ENCODE data around the gene PBLD. TPM values are rescaled to one million over a fixed set of nuclear protein-coding genes. Genes with fewer than 3 reads are reported as not detected.

The PBLD gene
- total RNA-seq, 1 donor from 2014 or later, result 9.8 TPM

DNA sequence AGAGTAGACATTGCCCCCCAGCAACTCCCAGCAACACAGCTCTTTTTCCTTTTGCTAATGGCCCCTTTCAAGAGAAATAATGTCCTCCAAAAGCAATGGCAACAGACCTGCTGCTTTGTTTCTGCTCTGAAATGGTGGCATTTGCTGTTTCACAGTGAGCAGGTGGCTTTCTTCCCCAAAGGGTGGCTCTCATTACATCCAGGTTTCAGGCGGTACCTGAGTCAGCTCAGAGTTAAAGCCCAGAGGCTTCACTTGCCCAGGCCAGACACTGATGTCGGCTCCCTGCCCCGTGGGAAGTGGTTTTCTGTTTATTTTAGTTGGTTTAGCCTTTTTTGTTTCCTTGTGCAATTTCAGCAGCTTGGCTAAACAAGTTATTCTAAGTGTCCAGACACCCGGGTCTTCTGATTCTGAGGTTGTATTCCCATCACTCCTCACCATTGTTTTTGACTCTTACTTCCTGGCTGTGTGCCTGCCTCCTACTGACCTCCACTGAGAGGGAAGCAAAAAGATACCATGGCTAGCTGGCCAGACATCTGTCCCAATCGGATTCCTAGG is 93.1 kb downstream of the PBLD start:
- H3K36me3 Mint-ChIP-seq, result no peaks in the 10 kb centered on the region
- H3K27me3 Mint-ChIP-seq (ENCODE audit: low read depth), result peaks cover 10% of the 10 kb centered on the region
- TF ChIP-seq, protein P1, sequence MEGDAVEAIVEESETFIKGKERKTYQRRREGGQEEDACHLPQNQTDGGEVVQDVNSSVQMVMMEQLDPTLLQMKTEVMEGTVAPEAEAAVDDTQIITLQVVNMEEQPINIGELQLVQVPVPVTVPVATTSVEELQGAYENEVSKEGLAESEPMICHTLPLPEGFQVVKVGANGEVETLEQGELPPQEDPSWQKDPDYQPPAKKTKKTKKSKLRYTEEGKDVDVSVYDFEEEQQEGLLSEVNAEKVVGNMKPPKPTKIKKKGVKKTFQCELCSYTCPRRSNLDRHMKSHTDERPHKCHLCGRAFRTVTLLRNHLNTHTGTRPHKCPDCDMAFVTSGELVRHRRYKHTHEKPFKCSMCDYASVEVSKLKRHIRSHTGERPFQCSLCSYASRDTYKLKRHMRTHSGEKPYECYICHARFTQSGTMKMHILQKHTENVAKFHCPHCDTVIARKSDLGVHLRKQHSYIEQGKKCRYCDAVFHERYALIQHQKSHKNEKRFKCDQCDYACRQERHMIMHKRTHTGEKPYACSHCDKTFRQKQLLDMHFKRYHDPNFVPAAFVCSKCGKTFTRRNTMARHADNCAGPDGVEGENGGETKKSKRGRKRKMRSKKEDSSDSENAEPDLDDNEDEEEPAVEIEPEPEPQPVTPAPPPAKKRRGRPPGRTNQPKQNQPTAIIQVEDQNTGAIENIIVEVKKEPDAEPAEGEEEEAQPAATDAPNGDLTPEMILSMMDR (IDR thresholded peaks at IDR 0.05; ENCODE audit: unreplicated experiment), result no peak
- H3K9me3 Mint-ChIP-seq, result no peaks in the 10 kb centered on the region
- DNase-seq (ENCODE audit: low spot score in 2 of 2, unreplicated experiment in 2 of 2), result no peak
- no peak overlapping the region for H3K4me3 Mint-ChIP-seq
- no peaks in the 10 kb centered on the region for H3K4me1 Mint-ChIP-seq
- H3K27ac Mint-ChIP-seq, result no peak overlapping the region

DNA sequence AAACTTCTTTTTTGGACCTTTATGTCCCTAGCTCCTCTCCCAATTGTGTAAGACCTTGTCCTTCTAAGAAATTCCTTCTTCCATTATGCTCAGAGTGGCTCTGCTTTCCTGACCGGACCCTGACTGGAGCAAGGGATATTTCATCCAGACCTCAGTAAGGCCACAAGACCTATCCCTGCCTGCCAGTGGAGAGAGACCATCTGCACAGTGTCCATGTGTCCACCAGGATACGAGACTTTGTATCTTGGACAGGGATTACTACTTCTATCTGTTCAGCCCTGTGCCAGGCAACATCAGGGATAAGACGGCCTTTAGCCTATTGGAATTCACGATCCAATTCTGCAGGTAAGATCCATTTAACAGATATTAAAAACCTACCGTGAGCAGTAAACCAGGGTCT is 93.7 kb downstream of the PBLD start:
- DNase-seq (ENCODE audit: low spot score in 2 of 2, unreplicated experiment in 2 of 2), result no peak
- Mint-ChIP-seq H3K36me3 (no peaks in the 10 kb centered on the region), H3K9me3 (no peaks in the 10 kb centered on the region), H3K27me3 (ENCODE audit: low read depth) (peaks cover 12% of the 10 kb centered on the region), H3K4me1 (no peaks in the 10 kb centered on the region), H3K4me3 (no peak overlapping the region), H3K27ac (no peak overlapping the region)
- TF ChIP-seq, protein P1 (IDR thresholded peaks at IDR 0.05; ENCODE audit: unreplicated experiment), result no peak

DNA sequence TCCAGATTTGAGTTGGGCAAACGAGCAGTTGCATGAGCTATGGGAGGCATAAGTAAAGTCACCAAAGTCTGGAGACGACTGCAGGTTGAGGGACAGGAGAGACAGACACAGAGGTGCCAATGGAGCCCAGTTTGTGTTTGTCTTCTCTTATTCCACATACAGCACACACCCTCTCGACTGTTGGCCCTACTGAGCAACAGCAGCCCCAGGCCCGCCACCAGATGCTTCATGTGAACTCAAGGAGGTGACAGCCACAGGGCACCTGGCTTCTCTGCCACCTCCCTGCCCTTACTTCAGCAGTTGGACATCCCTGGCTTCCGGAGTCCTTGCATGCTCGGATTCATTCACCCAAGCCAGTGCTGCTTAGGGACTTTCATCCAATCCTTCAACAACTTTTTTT is 94.4 kb downstream of the PBLD start:
- no peaks in the 10 kb centered on the region for H3K4me1 Mint-ChIP-seq
- H3K27me3 Mint-ChIP-seq (ENCODE audit: low read depth), result peaks cover 15% of the 10 kb centered on the region
- DNase-seq (ENCODE audit: low spot score in 2 of 2, unreplicated experiment in 2 of 2), result no peak
- H3K27ac Mint-ChIP-seq, result no peak overlapping the region
- H3K9me3 Mint-ChIP-seq, result no peaks in the 10 kb centered on the region
- no peaks in the 10 kb centered on the region for H3K36me3 Mint-ChIP-seq
- H3K4me3 Mint-ChIP-seq, result no peak overlapping the region
- TF ChIP-seq, protein P1 (IDR thresholded peaks at IDR 0.05; ENCODE audit: unreplicated experiment), result no peak

DNA sequence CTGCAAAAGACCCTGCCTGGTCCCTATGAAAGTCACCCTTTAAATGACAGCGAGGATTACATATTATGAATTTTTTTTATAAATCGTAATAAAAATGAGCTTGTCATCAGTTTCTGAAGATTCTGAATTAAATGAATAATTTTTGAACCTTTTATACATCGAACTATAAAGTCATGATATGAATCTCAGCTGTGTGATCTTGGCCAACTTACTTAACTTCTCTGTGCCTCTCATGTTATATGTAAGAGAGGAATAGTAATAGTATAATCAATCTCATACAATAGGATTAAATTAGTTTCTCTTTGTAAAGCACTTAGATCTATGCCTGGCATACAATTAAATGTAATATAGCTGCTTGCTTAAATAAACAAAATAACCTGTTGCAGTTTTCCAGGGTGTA is 95.6 kb downstream of the PBLD start:
- H3K4me3 Mint-ChIP-seq, result no peak overlapping the region
- no peaks in the 10 kb centered on the region for H3K36me3 Mint-ChIP-seq
- H3K27me3 Mint-ChIP-seq (ENCODE audit: low read depth), result peaks cover 24% of the 10 kb centered on the region
- peaks cover under 1% of the 10 kb centered on the region for H3K4me1 Mint-ChIP-seq
- TF ChIP-seq, protein P1 (IDR thresholded peaks at IDR 0.05; ENCODE audit: unreplicated experiment), result no peak
- no peak overlapping the region for H3K27ac Mint-ChIP-seq
- no peaks in the 10 kb centered on the region for H3K9me3 Mint-ChIP-seq
- DNase-seq (ENCODE audit: low spot score in 2 of 2, unreplicated experiment in 2 of 2), result no peak

DNA sequence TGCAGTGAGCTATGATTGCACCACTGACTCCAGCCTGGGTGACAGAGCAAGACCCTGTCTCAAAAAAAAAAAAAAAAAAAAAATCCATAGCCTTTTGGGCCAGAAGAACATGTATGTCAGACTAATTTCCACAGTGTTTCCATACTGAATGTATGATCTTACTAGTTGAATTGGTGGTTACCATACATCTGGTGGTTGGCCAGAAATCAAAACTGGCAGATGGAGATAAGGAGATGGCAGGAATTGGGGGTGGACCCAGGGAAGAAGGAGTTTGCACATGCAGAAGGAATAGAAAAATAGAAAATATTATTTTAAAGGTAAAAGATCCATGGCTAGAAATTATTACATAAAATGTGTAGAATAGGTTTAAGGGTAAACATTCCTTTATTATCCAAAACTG is 97.1 kb downstream of the PBLD start:
- no peaks in the 10 kb centered on the region for H3K9me3 Mint-ChIP-seq
- no peaks in the 10 kb centered on the region for H3K36me3 Mint-ChIP-seq
- no peak for DNase-seq (ENCODE audit: low spot score in 2 of 2, unreplicated experiment in 2 of 2)
- no peak overlapping the region for H3K4me3 Mint-ChIP-seq
- H3K4me1 Mint-ChIP-seq, result peaks cover 9% of the 10 kb centered on the region
- no peak overlapping the region for H3K27ac Mint-ChIP-seq
- H3K27me3 Mint-ChIP-seq (ENCODE audit: low read depth), result peaks cover 33% of the 10 kb centered on the region
- TF ChIP-seq, protein P1 (IDR thresholded peaks at IDR 0.05; ENCODE audit: unreplicated experiment), result no peak

DNA sequence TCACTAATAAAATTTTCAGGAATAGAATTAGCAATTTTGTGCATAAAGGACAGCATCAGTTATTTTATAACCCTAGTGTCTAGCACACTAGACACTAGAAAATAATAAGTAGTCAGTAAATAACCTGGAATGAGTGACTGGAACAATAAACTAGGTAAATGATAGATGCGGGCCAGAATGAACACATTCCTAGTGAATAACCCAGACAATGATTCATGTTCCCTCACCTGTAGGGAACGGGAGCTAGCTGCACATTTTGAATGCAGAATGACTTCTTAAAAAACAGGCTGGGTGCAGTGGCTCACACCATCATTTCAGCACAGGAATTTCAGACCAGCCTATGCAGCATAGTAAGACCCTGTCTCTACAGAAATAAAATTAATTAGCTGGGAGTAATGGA is 97.6 kb downstream of the PBLD start:
- H3K27ac Mint-ChIP-seq, result no peak overlapping the region
- TF ChIP-seq, protein P1 (IDR thresholded peaks at IDR 0.05; ENCODE audit: unreplicated experiment), result no peak
- H3K4me3 Mint-ChIP-seq, result no peak overlapping the region
- H3K9me3 Mint-ChIP-seq, result no peaks in the 10 kb centered on the region
- H3K27me3 Mint-ChIP-seq (ENCODE audit: low read depth), result peaks cover 34% of the 10 kb centered on the region
- H3K36me3 Mint-ChIP-seq, result no peaks in the 10 kb centered on the region
- peaks cover 10% of the 10 kb centered on the region for H3K4me1 Mint-ChIP-seq
- DNase-seq (ENCODE audit: low spot score in 2 of 2, unreplicated experiment in 2 of 2), result no peak

All from mesothelial cell of epicardium (in vitro differentiated cells).